WTC11 (cell line): ENCODE data around the gene MAP6.

Experiments
- CREM ChIP-seq: sonication (generic); formaldehyde crosslinking; IDR thresholded peaks from 2 replicates; pipeline ENCODE4 v1.8.1; 2022; ENCODE audit warnings: mild to moderate bottlenecking, missing genetic modification reagents, moderate library complexity
- FOXK1 ChIP-seq: sonication (generic); formaldehyde crosslinking; IDR thresholded peaks from 2 replicates; pipeline ENCODE4 v1.8.0; 2022; ENCODE audit warnings: mild to moderate bottlenecking, moderate library complexity, missing genetic modification reagents
- KAT7 ChIP-seq: sonication (generic); formaldehyde crosslinking; IDR thresholded peaks from 2 replicates; pipeline ENCODE4 v1.8.1; 2023; ENCODE audit warnings: missing genetic modification reagents, mild to moderate bottlenecking, borderline replicate concordance
- NFYB ChIP-seq: sonication (generic); formaldehyde crosslinking; conservative IDR thresholded peaks from 2 replicates; pipeline ENCODE4 v1.8.0; 2022; ENCODE audit warnings: low read depth, missing genetic modification reagents
- NR3C1 ChIP-seq: sonication (generic); formaldehyde crosslinking; conservative IDR thresholded peaks from 2 replicates; pipeline ENCODE4 v1.8.1; 2023; ENCODE audit warnings: low read depth, mild to moderate bottlenecking, missing genetic modification reagents
- RELA ChIP-seq: sonication (generic); formaldehyde crosslinking; IDR thresholded peaks from 2 replicates; pipeline ENCODE4 v1.8.1; 2022; ENCODE audit warnings: missing genetic modification reagents, mild to moderate bottlenecking, borderline replicate concordance
- ZNF232 ChIP-seq: sonication (generic); formaldehyde crosslinking; IDR thresholded peaks from 2 replicates; pipeline ENCODE4 v1.8.0; 2022; ENCODE audit warnings: mild to moderate bottlenecking, missing genetic modification reagents
- ZNF263 ChIP-seq: sonication (generic); formaldehyde crosslinking; IDR thresholded peaks from 2 replicates; pipeline ENCODE4 v1.8.1; 2022; ENCODE audit warnings: low read depth, mild to moderate bottlenecking, moderate library complexity, missing genetic modification reagents
- ZNF317 ChIP-seq: sonication (generic); formaldehyde crosslinking; IDR thresholded peaks from 2 replicates; pipeline ENCODE4 v1.8.1; 2023; ENCODE audit warnings: low read depth, mild to moderate bottlenecking, moderate library complexity, missing genetic modification reagents, borderline replicate concordance
- TF ChIP-seq, protein P1 (sequence below): fragments of 200-600 bp; IDR thresholded peaks from 2 replicates; pipeline ENCODE4 v1.8.0; 2022; ENCODE audit warnings: antibody characterized with exemption
- TF ChIP-seq, protein P2 (sequence below): sonication (generic); formaldehyde crosslinking; IDR thresholded peaks from 2 replicates; pipeline ENCODE4 v1.8.1; 2022; ENCODE audit warnings: mild to moderate bottlenecking, missing genetic modification reagents, moderate library complexity, borderline replicate concordance
- TF ChIP-seq, protein P3 (sequence below): sonication (generic); formaldehyde crosslinking; IDR thresholded peaks from 2 replicates; pipeline ENCODE4 v1.8.1; 2023; ENCODE audit warnings: mild to moderate bottlenecking, missing genetic modification reagents, borderline replicate concordance
- TF ChIP-seq, protein P4 (sequence below): sonication (generic); formaldehyde crosslinking; IDR thresholded peaks from 2 replicates; pipeline ENCODE4 v1.8.0; 2022; ENCODE audit warnings: mild to moderate bottlenecking, missing genetic modification reagents

DNA sequence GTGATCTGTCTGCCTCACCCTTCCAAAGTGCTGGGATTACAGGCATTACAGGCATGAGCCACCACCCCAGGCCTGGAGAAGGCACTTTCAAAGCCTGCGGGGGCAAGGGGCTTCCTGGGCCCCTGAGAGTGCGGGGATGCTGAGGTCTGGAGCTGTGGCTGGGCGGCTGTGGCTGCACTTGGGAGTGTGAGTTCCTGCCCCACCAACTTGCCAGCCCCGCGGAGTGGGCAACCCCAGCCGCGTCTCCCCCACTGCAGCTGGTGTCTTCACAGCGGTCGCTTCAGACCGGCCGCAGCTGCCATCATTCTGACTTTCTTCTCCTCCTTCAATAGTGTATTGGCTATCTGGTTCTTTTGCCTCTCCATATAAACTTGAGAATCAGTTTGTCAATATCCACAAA lies 10.7 kb upstream of the MAP6 start:
- TF ChIP-seq CREM (CRISPR knock-in tag), result no peak
- TF ChIP-seq FOXK1 (CRISPR knock-in tag), result no peak
- no peak for TF ChIP-seq NFYB (CRISPR knock-in tag)
- TF ChIP-seq, protein P1, sequence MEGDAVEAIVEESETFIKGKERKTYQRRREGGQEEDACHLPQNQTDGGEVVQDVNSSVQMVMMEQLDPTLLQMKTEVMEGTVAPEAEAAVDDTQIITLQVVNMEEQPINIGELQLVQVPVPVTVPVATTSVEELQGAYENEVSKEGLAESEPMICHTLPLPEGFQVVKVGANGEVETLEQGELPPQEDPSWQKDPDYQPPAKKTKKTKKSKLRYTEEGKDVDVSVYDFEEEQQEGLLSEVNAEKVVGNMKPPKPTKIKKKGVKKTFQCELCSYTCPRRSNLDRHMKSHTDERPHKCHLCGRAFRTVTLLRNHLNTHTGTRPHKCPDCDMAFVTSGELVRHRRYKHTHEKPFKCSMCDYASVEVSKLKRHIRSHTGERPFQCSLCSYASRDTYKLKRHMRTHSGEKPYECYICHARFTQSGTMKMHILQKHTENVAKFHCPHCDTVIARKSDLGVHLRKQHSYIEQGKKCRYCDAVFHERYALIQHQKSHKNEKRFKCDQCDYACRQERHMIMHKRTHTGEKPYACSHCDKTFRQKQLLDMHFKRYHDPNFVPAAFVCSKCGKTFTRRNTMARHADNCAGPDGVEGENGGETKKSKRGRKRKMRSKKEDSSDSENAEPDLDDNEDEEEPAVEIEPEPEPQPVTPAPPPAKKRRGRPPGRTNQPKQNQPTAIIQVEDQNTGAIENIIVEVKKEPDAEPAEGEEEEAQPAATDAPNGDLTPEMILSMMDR, result no peak
- TF ChIP-seq, protein P2, sequence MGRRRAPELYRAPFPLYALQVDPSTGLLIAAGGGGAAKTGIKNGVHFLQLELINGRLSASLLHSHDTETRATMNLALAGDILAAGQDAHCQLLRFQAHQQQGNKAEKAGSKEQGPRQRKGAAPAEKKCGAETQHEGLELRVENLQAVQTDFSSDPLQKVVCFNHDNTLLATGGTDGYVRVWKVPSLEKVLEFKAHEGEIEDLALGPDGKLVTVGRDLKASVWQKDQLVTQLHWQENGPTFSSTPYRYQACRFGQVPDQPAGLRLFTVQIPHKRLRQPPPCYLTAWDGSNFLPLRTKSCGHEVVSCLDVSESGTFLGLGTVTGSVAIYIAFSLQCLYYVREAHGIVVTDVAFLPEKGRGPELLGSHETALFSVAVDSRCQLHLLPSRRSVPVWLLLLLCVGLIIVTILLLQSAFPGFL (CRISPR knock-in tag), result no peak
- TF ChIP-seq ZNF232 (CRISPR knock-in tag), result no peak
- TF ChIP-seq, protein P3, sequence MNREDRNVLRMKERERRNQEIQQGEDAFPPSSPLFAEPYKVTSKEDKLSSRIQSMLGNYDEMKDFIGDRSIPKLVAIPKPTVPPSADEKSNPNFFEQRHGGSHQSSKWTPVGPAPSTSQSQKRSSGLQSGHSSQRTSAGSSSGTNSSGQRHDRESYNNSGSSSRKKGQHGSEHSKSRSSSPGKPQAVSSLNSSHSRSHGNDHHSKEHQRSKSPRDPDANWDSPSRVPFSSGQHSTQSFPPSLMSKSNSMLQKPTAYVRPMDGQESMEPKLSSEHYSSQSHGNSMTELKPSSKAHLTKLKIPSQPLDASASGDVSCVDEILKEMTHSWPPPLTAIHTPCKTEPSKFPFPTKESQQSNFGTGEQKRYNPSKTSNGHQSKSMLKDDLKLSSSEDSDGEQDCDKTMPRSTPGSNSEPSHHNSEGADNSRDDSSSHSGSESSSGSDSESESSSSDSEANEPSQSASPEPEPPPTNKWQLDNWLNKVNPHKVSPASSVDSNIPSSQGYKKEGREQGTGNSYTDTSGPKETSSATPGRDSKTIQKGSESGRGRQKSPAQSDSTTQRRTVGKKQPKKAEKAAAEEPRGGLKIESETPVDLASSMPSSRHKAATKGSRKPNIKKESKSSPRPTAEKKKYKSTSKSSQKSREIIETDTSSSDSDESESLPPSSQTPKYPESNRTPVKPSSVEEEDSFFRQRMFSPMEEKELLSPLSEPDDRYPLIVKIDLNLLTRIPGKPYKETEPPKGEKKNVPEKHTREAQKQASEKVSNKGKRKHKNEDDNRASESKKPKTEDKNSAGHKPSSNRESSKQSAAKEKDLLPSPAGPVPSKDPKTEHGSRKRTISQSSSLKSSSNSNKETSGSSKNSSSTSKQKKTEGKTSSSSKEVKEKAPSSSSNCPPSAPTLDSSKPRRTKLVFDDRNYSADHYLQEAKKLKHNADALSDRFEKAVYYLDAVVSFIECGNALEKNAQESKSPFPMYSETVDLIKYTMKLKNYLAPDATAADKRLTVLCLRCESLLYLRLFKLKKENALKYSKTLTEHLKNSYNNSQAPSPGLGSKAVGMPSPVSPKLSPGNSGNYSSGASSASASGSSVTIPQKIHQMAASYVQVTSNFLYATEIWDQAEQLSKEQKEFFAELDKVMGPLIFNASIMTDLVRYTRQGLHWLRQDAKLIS (CRISPR knock-in tag), result no peak
- TF ChIP-seq KAT7, result no peak
- no peak for TF ChIP-seq NR3C1 (CRISPR knock-in tag)
- TF ChIP-seq, protein P4, sequence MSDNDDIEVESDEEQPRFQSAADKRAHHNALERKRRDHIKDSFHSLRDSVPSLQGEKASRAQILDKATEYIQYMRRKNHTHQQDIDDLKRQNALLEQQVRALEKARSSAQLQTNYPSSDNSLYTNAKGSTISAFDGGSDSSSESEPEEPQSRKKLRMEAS (CRISPR knock-in tag), result no peak
- no peak for TF ChIP-seq ZNF317
- TF ChIP-seq ZNF263, result no peak
- no peak for TF ChIP-seq RELA (CRISPR knock-in tag)
